ENCODE measurements around the gene QRFPR. TPM values are rescaled to one million over a fixed set of nuclear protein-coding genes. Genes with fewer than 3 reads are reported as not detected.
"Not testable (repeated sequence)": the region's sequence is repeated elsewhere in the genome, so short reads cannot be mapped to it uniquely, and the experiment has no call there.

Gene QRFPR
- total and polyA plus RNA-seq, 12 donors = 0.24 to 17.0 (median 0.78) TPM; not detected in 2

GRCh38 chr4:121321466-121321865, 59.4 kb downstream of the QRFPR start:
- Histone ChIP-seq H3K27ac (no peak overlapping the region), H3K36me3 (replicated peaks in 1 of 2) (no peaks in the 10 kb centered on the region), H3K9me3 (replicated peaks in 1 of 3) (no peaks in the 10 kb centered on the region), H3K4me1 (replicated peaks in 1 of 2) (no peaks in the 10 kb centered on the region), H3K4me3 (no peak overlapping the region), H3K27me3 (no peaks in the 10 kb centered on the region)
- DNase-seq = no peak
- TF ChIP-seq CTCF (IDR thresholded peaks at IDR 0.05) (no peak), POLR2A (IDR thresholded peaks at IDR 0.05) (no peak)
- 51 to 55% (median 53%) methylated on average over 3 of the region's 3 CpGs for WGBS, 4 donors
- intact Hi-C loops (cut with DNase I) = no loop called here

GRCh38 chr4:121316091-121316490, 64.7 kb downstream of the QRFPR start:
- DNase-seq = no peak
- TF ChIP-seq CTCF (IDR thresholded peaks at IDR 0.05) = no peak
- TF ChIP-seq POLR2A (IDR thresholded peaks at IDR 0.05) = no peak
- 81 to 92% (median 89%) methylated on average over 2 of the region's 2 CpGs for WGBS, 4 donors
- Histone ChIP-seq H3K36me3 (replicated peaks in 1 of 2) (no peaks in the 10 kb centered on the region), H3K4me3 (no peak overlapping the region), H3K4me1 (replicated peaks in 1 of 2) (no peaks in the 10 kb centered on the region), H3K27ac (no peak overlapping the region), H3K9me3 (replicated peaks in 1 of 3) (no peaks in the 10 kb centered on the region), H3K27me3 (no peaks in the 10 kb centered on the region)
- intact Hi-C loops (cut with DNase I) = no loop called here

GRCh38 chr4:121313430-121313829, 67.4 kb downstream of the QRFPR start:
- intact Hi-C loops (cut with DNase I); H3K9me3 ChIP-seq (replicated peaks in 1 of 3); H3K4me1 ChIP-seq (replicated peaks in 1 of 2); DNase-seq; H3K27me3 ChIP-seq; H3K4me3 ChIP-seq; H3K27ac ChIP-seq; H3K36me3 ChIP-seq (replicated peaks in 1 of 2): not testable (repeated sequence)
- WGBS, 4 donors = 70 to 94% (median 71%) methylated on average over 2 of the region's 2 CpGs

- TF ChIP-seq CTCF (IDR thresholded peaks at IDR 0.05) (no peak), POLR2A (IDR thresholded peaks at IDR 0.05) (no peak)
- Histone ChIP-seq H3K27me3 (no peaks in the 10 kb centered on the region), H3K4me1 (replicated peaks in 1 of 2) (no peaks in the 10 kb centered on the region), H3K9me3 (replicated peaks in 1 of 3) (no peaks in the 10 kb centered on the region), H3K27ac (no peak overlapping the region), H3K36me3 (replicated peaks in 1 of 2) (no peaks in the 10 kb centered on the region), H3K4me3 (no peak overlapping the region)
- intact Hi-C loops (cut with DNase I) = no loop called here
- no peak for DNase-seq
- WGBS, 4 donors = 61 to 78% (median 68%) methylated on average over 5 to 7 of the region's 7 CpGs
These were observed 72.0 kb downstream of the QRFPR start for GRCh38 chr4:121308828-121309227.

GRCh38 chr4:121308328-121308663, 72.5 kb downstream of the QRFPR start:
- H3K4me3 ChIP-seq = no peak overlapping the region
- H3K27ac ChIP-seq = no peak overlapping the region
- no peak for DNase-seq
- intact Hi-C loops (cut with DNase I) = no loop called here
- H3K36me3 ChIP-seq (replicated peaks in 1 of 2) = no peaks in the 10 kb centered on the region
- no peaks in the 10 kb centered on the region for H3K4me1 ChIP-seq (replicated peaks in 1 of 2)
- H3K9me3 ChIP-seq (replicated peaks in 1 of 3) = no peaks in the 10 kb centered on the region
- TF ChIP-seq CTCF (IDR thresholded peaks at IDR 0.05) (no peak), POLR2A (IDR thresholded peaks at IDR 0.05) (no peak)
- 14 to 45% (median 19%) methylated on average over 1 of the region's 1 CpG for WGBS, 4 donors
- no peaks in the 10 kb centered on the region for H3K27me3 ChIP-seq
